NCI-H69 (cell line): ENCODE measurements around the gene BBX.

ENCODE experiments used
- DNase-seq: peaks from one replicate; lab custom pipeline; 2025; lab: John Stamatoyannopoulos, UW

Gene BBX

GRCh38 chr3:107654218-107654617, 131.5 kb downstream of the BBX start:
- DNase-seq, result no peak

- DNase-seq, result no peak
Measured at GRCh38 chr3:107657971-107658370, 135.2 kb downstream of the BBX start.

- peak; percentile 46 for DNase-seq
Measured at GRCh38 chr3:107660306-107660976, 137.7 kb downstream of the BBX start.

- DNase-seq, result no peak
Measured at GRCh38 chr3:107661447-107662123, 138.8 kb downstream of the BBX start.

GRCh38 chr3:107662124-107662507, 139.4 kb downstream of the BBX start:
- DNase-seq, result no peak

GRCh38 chr3:107662586-107662985, 139.8 kb downstream of the BBX start:
- DNase-seq, result no peak

GRCh38 chr3:107663266-107663665, 140.5 kb downstream of the BBX start:
- no peak for DNase-seq

GRCh38 chr3:107664614-107665013, 141.9 kb downstream of the BBX start:
- DNase-seq, result no peak

GRCh38 chr3:107665351-107665750, 142.6 kb downstream of the BBX start:
- DNase-seq, result no peak

- DNase-seq, result no peak
Measured at GRCh38 chr3:107666853-107667252, 144.1 kb downstream of the BBX start.

GRCh38 chr3:107668416-107668815, 145.7 kb downstream of the BBX start:
- DNase-seq, result no peak

- no peak for DNase-seq
Measured at GRCh38 chr3:107668963-107669362, 146.2 kb downstream of the BBX start.

- DNase-seq, result no peak
Measured at GRCh38 chr3:107669669-107670068, 146.9 kb downstream of the BBX start.

GRCh38 chr3:107670986-107671385, 148.2 kb downstream of the BBX start:
- no peak for DNase-seq

GRCh38 chr3:107674371-107674770, 151.6 kb downstream of the BBX start:
- no peak for DNase-seq

- DNase-seq, result no peak
Measured at GRCh38 chr3:107675233-107675900, 152.6 kb downstream of the BBX start.

GRCh38 chr3:107676469-107677309, 153.9 kb downstream of the BBX start:
- peak; percentile 44 for DNase-seq

GRCh38 chr3:107679921-107680320, 157.2 kb downstream of the BBX start:
- peak; percentile 21 for DNase-seq

- DNase-seq, result no peak
Measured at GRCh38 chr3:107680698-107681097, 157.9 kb downstream of the BBX start.

- DNase-seq, result no peak
Measured at GRCh38 chr3:107681396-107681795, 158.6 kb downstream of the BBX start.

- no peak for DNase-seq
Measured at GRCh38 chr3:107682580-107682979, 159.8 kb downstream of the BBX start.

- DNase-seq, result no peak
Measured at GRCh38 chr3:107683447-107683846, 160.7 kb downstream of the BBX start.
